ENCODE measurements around the gene STX11.

Gene STX11

DNA sequence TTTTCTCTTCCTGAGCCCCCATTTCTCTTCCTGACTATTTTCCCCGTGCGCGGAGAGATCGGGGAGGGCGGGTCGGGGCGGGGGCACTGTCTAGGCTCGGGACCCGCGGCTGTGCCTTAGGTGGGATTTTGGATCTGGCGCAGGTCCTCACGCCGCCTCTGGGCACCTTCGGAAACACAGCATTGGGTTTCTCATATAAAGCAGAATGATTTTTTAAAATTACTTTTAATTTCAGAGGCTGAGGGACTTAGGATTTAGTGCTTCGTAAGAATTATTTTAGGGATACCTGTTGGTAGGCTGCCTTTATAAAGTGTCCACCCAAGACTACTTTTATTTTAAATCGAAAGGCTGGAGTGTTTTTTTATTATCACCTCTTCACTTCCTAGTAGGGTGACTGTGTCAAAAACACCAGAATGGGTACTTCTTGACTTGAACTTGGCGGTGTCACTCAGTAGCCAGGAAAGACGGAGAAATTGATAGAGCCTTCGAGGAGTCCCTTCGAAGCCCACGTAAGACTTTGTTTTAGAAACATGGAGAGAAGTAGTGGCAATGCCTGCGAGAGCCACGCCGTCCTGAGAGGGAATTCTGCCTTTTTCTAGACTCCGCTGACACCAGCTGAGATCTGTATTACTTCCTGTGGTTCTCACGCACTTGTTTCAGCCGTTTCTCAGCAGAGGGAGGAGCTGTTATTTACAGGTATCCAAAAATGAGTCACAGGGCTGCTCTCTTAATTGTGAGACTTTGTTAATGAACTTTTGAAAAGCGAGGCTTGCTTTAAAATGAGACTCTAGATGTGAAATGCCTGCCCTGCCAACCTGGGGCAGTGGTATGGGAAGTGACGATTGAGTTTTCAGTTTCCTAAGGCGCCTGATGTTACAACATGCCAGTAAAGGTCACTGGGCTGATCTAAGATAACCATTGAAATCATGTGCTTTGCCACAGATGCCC lies 667 bp downstream of the STX11 start:
- Histone ChIP-seq H3K9me3 (ENCODE audit: severe bottlenecking) (no peaks in the 10 kb centered on the region), H3K36me3 (no peaks in the 10 kb centered on the region), H3K27me3 (ENCODE audit: insufficient read depth, low read depth, severe bottlenecking) (peaks cover 13% of the 10 kb centered on the region), H3K4me3 (ENCODE audit: low read depth, low read length) (peak overlapping the region; percentile 51), H3K27ac (no peak overlapping the region)
- DNase-seq, result peak; percentile 30
- TF ChIP-seq, protein P1, sequence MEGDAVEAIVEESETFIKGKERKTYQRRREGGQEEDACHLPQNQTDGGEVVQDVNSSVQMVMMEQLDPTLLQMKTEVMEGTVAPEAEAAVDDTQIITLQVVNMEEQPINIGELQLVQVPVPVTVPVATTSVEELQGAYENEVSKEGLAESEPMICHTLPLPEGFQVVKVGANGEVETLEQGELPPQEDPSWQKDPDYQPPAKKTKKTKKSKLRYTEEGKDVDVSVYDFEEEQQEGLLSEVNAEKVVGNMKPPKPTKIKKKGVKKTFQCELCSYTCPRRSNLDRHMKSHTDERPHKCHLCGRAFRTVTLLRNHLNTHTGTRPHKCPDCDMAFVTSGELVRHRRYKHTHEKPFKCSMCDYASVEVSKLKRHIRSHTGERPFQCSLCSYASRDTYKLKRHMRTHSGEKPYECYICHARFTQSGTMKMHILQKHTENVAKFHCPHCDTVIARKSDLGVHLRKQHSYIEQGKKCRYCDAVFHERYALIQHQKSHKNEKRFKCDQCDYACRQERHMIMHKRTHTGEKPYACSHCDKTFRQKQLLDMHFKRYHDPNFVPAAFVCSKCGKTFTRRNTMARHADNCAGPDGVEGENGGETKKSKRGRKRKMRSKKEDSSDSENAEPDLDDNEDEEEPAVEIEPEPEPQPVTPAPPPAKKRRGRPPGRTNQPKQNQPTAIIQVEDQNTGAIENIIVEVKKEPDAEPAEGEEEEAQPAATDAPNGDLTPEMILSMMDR (IDR thresholded peaks at IDR 0.05; ENCODE audit: low read depth, low read length), result no peak

GRCh38 chr6:144152334-144152900 lies 2.1 kb downstream of the STX11 start:
- H3K9me3 ChIP-seq (ENCODE audit: severe bottlenecking), result no peaks in the 10 kb centered on the region
- H3K36me3 ChIP-seq, result no peaks in the 10 kb centered on the region
- no peak overlapping the region for H3K4me3 ChIP-seq (ENCODE audit: low read depth, low read length)
- no peak for DNase-seq
- TF ChIP-seq, protein P1 (IDR thresholded peaks at IDR 0.05; ENCODE audit: low read depth, low read length), result no peak
- H3K27me3 ChIP-seq (ENCODE audit: insufficient read depth, low read depth, severe bottlenecking), result peaks cover 13% of the 10 kb centered on the region
- H3K27ac ChIP-seq, result no peak overlapping the region

GRCh38 chr6:144153260-144153659 lies 2.9 kb downstream of the STX11 start:
- Histone ChIP-seq H3K9me3 (ENCODE audit: severe bottlenecking) (no peaks in the 10 kb centered on the region), H3K27me3 (ENCODE audit: insufficient read depth, low read depth, severe bottlenecking) (peaks cover 13% of the 10 kb centered on the region), H3K4me3 (ENCODE audit: low read depth, low read length) (no peak overlapping the region), H3K27ac (no peak overlapping the region), H3K36me3 (no peaks in the 10 kb centered on the region)
- TF ChIP-seq, protein P1 (IDR thresholded peaks at IDR 0.05; ENCODE audit: low read depth, low read length), result no peak
- DNase-seq, result no peak

DNA sequence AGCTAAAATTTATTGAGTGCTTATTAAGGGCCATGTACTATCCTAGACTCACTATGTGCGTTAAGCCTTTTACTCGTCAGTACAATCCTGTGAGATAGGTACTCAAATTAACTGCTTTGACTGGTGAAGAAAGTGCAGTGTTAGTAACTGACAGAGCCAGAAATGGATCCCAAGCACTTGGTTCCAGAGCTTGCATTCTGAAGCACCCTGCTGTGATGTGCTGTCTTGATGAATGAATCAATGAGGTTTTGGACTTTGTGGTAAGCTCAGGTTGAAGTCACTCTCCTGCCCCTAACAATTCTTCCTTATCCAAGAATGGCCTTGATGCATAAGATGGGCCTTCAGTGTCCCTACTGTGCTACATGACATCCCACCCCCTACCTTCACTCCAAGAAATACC lies 3.7 kb downstream of the STX11 start:
- no peaks in the 10 kb centered on the region for H3K36me3 ChIP-seq
- DNase-seq, result no peak
- H3K4me3 ChIP-seq (ENCODE audit: low read depth, low read length), result no peak overlapping the region
- peaks cover 13% of the 10 kb centered on the region for H3K27me3 ChIP-seq (ENCODE audit: insufficient read depth, low read depth, severe bottlenecking)
- TF ChIP-seq, protein P1 (IDR thresholded peaks at IDR 0.05; ENCODE audit: low read depth, low read length), result no peak
- H3K9me3 ChIP-seq (ENCODE audit: severe bottlenecking), result no peaks in the 10 kb centered on the region
- H3K27ac ChIP-seq, result no peak overlapping the region

DNA sequence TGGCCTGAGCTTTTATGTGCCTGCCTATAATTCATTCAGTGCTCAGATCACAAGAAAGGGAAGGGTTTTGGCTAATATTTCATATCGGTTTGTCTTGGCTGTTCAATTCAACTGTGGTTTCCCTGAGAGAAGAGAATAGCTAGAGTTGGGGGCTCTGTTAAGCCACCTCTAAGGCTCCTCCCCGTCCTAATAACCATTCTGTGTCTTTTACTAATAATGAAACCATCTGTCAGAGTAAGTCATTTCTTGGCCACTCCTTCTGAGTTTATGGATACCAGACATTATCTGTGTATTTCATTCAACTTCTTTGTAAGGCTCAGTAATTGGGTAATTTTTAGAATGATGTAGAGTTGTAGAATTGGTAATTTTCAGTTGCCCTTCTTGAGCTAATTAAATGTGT lies 5.2 kb downstream of the STX11 start:
- Histone ChIP-seq H3K9me3 (ENCODE audit: severe bottlenecking) (no peaks in the 10 kb centered on the region), H3K4me3 (ENCODE audit: low read depth, low read length) (no peak overlapping the region), H3K27ac (no peak overlapping the region), H3K36me3 (no peaks in the 10 kb centered on the region), H3K27me3 (ENCODE audit: insufficient read depth, low read depth, severe bottlenecking) (peaks cover 5% of the 10 kb centered on the region)
- TF ChIP-seq, protein P1 (IDR thresholded peaks at IDR 0.05; ENCODE audit: low read depth, low read length), result no peak
- DNase-seq, result no peak
